Measurements from ENCODE around the gene PLEKHA6. TPM values are rescaled to one million over a fixed set of nuclear protein-coding genes. Genes with fewer than 3 reads are reported as not detected.
A peak's percentile ranks its signal among the peaks of the same experiment; 100 is the strongest.

PLEKHA6 gene
- total and polyA plus RNA-seq, 10 donors, result 0.47 to 6.5 (median 2.7) TPM

GRCh38 chr1:204285436-204286305 is 74.1 kb downstream of the PLEKHA6 start:
- 68 to 82% (median 71%) methylated on average over 12 to 13 of the region's 13 CpGs for WGBS, 5 donors
- DNase-seq, result no peak
- no peaks in the 10 kb centered on the region for H3K36me3 ChIP-seq
- peaks cover 0 to 8% (median 0%) of the 10 kb centered on the region in 7 donors for H3K27me3 ChIP-seq (replicated peaks in 1 of 7)
- H3K9me3 ChIP-seq, result no peaks in the 10 kb centered on the region
- H3K4me1 ChIP-seq, result peaks cover 10 to 44% (median 22%) of the 10 kb centered on the region in 6 donors
- TF ChIP-seq POLR2A (IDR thresholded peaks at IDR 0.05) (no peak), POLR2AphosphoS5 (IDR thresholded peaks at IDR 0.05) (no peak), CTCF (IDR thresholded peaks at IDR 0.05 in 8 of 11, conservative IDR thresholded peaks at IDR 0.05 in 3 of 11) (no peak)
- intact Hi-C loops (cut with DNase I; ENCODE audit: low total_unique reads), result no loop called here
- no peak overlapping the region for H3K4me3 ChIP-seq
- peak overlapping the region in 4 of 8 donors; percentile 74 to 86 (median 78) for H3K27ac ChIP-seq

- intact Hi-C loops (cut with DNase I; ENCODE audit: low total_unique reads), result no loop called here
- no peak for DNase-seq
- no peaks in the 10 kb centered on the region for H3K36me3 ChIP-seq
- WGBS, 5 donors, result 83 to 89% (median 87%) methylated on average over 2 of the region's 2 CpGs
- no peaks in the 10 kb centered on the region for H3K9me3 ChIP-seq
- no peak overlapping the region for H3K4me3 ChIP-seq
- peak overlapping the region in 1 of 8 donors; percentile 74 for H3K27ac ChIP-seq
- TF ChIP-seq POLR2A (IDR thresholded peaks at IDR 0.05) (no peak), POLR2AphosphoS5 (IDR thresholded peaks at IDR 0.05) (no peak), CTCF (IDR thresholded peaks at IDR 0.05 in 8 of 11, conservative IDR thresholded peaks at IDR 0.05 in 3 of 11) (no peak)
- peaks cover 0 to 8% (median 0%) of the 10 kb centered on the region in 7 donors for H3K27me3 ChIP-seq (replicated peaks in 1 of 7)
- H3K4me1 ChIP-seq, result peaks cover 10 to 44% (median 22%) of the 10 kb centered on the region in 6 donors
Measured at GRCh38 chr1:204284929-204285328, 74.8 kb downstream of the PLEKHA6 start.

- Histone ChIP-seq H3K27me3 (replicated peaks in 1 of 7) (peaks cover 0 to 8% (median 0%) of the 10 kb centered on the region in 7 donors), H3K4me1 (peaks cover 10 to 46% (median 22%) of the 10 kb centered on the region in 6 donors), H3K9me3 (no peaks in the 10 kb centered on the region), H3K27ac (peak overlapping the region in 1 of 8 donors; percentile 30), H3K4me3 (no peak overlapping the region), H3K36me3 (no peaks in the 10 kb centered on the region)
- WGBS, 5 donors, result 73 to 84% (median 78%) methylated on average over 9 of the region's 9 CpGs
- DNase-seq, result no peak
- TF ChIP-seq CTCF (IDR thresholded peaks at IDR 0.05 in 8 of 11, conservative IDR thresholded peaks at IDR 0.05 in 3 of 11) (no peak), POLR2AphosphoS5 (IDR thresholded peaks at IDR 0.05) (no peak), POLR2A (IDR thresholded peaks at IDR 0.05) (no peak)
- intact Hi-C loops (cut with DNase I; ENCODE audit: low total_unique reads), result no loop called here
Measured at GRCh38 chr1:204283711-204284651, 75.7 kb downstream of the PLEKHA6 start.
